GM19239 (cell line): ENCODE measurements around the gene TMEM126A.
A peak's percentile ranks its signal among the peaks of the same experiment; 100 is the strongest.

Source experiments
- DNase-seq: peaks from one replicate; pipeline ENCODE4 v3.0.0; 2011; ENCODE audit warnings: low spot score; ENCODE audit not compliant: insufficient read length
- FAIRE-seq: peaks from 2 replicates; lab custom pipeline; 2011; peaks lifted over from hg19 to GRCh38; lab: Jason Lieb, UNC

The TMEM126A gene

DNA sequence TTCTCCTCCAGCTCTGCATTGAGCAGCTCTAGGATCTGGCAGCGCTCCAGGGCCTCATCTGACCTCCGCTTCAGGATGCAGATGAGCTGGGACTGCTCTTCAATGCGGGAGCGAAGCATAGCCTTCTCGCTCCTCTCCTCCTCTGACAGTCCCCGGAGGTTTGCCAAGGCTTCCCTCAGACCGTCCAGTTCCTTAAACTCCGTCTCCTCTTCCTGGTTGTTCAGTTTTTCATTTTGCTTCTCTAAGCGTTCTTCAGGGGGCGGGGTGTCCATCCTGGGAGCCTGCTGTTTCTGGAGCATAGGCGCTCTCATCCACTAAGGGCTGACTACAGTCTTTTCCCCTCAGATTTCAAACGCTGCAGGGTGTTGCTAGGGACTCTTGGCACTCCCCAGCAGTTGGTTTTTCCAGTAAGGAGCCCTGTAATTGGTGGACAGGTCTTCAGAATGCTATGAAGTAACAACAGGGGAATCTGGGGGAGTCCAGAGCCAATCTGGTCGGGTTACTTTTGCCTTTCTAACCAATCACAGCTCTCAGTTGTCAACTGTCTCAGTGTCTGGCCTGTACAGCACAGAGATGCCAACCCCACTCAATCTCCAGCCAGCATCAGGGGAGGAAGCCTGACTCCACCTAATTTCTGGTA lies 38.2 kb downstream of the TMEM126A start, which contains the start of gene CCDC89:
Gene CCDC89, minus strand, starts transcription at position 376 of the 640 bp plus-strand sequence. Its CDS starts 65 bp downstream, at position 311.
- DNase-seq (no peak), FAIRE-seq (no peak)

DNA sequence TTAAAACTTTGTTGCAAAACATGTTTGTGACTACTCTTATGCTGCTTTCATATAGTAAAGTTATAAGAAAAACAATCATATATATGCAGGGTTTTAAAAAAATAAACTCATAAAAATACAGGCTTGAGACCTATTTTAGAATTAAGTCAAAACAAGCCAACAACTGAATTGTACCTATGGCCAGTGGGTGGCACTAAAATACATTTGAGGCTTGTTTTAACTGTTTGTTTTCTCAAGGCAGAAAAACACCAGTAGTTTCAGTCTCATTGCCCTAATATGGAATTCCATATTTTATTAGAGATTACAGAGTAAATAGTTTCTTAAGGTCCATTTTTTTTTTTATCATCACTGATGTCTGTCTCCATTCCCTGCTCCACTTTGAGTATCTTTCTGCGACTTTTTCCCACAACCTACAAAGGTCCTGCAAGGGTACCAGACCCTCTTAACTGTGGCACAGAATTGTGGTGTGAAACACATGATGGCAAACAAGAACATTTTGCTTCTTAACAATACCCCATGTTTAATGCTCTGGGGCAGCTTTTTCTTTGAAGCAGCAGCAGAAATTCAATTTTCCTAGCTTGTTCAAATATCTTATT lies 46.7 kb downstream of the TMEM126A start:
- DNase-seq: no peak
- FAIRE-seq: peak; percentile 72

DNA sequence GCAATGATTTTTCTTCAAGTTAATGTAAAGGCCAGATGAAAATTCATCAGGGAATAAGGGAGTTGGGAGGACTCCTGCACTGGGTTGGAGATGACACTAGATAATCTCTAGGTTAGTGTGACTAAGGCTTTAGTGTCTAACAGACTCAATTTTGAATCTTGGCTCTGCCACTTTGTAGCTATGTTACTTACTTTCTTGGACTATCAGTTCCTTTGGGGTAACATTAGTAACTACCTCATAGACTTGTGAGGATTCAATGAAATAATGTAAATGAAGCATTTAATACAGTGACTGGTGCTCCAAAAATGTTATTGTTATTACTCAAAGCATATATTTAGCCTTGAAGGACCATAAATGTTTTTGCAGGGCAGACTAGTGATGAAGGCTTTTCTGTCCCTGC lies 47.8 kb downstream of the TMEM126A start:
- FAIRE-seq (no peak), DNase-seq (no peak)

DNA sequence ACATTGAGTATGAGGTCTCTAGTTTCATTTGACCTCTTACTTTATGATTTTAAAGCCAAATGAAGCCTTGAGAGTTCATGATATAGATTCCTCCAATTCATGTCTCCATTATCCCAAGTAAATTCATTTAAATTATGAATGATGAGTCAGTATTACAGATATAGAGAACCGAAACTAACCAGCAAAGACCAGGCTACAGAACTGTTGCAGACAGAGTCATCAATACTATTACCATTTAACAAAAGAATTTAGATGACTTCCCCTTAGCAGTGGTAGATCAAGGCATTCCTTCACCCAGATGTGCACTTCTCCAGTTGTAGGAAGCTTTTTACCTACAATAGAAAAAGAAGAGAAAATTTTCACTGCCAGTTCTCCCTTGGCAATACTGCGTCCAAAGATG lies 50.0 kb downstream of the TMEM126A start:
- FAIRE-seq (no peak), DNase-seq (no peak)

DNA sequence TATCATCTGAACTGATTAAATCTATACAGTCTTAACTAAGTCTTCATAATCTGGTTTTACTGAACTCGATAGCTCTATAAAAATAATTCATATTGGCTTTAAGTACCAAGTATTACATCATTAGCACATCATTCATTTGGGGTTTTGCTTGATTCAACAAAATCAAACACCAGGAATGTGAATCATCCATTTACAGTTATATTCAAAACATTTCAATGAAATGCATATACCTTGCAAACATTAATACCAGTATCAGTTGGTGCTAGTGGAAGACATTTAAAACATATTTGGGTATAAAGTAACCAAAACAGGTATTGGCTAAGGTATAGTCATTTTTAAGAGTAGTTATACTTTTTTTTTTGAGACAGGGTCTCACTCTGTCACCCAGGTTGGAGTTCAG lies 50.4 kb downstream of the TMEM126A start:
- DNase-seq (no peak), FAIRE-seq (peak; percentile 51)

DNA sequence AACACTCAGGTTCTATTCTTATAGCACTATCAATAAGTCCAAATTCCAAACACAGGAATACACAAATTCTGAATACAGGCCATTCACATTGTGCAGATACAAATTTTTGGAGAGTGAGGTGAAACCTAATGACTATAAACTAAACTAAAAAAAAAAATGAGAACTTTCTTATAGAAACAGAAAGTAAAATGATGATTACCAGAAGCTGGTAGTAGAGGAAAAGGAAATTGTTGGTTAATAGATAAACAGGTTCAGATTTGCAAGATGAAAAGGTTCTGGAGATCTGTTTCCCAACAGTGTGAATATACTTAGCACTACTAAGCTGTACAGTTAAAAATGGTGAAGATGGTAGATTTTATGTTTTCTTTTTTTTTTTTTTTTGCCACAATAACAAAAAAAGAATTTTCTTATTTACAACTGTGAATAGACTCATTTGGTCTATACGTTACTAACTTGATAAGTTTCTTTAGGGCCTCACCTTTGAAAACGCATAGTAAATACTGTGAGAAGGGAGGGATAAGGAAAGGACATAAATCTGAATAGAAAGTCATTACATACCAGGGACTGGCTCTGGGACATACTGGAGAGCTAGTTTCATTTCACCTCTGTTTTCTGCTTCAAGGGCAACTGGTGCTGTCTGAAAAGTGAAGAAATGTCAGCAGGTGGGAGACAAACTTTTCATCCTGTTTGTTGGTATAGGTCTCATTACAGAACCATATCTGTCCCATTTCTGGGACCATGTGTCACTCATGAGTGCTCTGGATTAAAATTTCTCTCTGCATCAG lies 52.4 kb downstream of the TMEM126A start:
- peak; percentile 90 for FAIRE-seq
- DNase-seq: no peak

DNA sequence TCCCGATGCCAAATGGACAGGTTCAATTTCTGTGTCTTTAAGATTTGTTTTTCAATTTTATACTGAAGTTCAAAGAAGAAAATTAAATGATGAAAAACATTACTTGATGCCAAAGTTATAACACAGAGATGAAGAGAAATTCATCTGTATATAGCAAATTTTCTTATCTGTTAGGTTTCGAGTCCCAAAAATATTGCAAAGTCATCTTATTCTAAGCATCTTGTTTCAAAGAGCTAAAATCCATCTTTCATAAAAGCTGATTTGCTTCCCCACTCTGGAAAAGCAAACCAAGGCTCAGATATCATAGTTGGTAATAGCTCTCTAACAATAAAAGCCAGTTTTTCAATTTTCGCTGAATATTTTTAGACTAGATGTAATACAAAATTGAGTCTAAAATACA lies 57.2 kb downstream of the TMEM126A start:
- FAIRE-seq (no peak), DNase-seq (no peak)

DNA sequence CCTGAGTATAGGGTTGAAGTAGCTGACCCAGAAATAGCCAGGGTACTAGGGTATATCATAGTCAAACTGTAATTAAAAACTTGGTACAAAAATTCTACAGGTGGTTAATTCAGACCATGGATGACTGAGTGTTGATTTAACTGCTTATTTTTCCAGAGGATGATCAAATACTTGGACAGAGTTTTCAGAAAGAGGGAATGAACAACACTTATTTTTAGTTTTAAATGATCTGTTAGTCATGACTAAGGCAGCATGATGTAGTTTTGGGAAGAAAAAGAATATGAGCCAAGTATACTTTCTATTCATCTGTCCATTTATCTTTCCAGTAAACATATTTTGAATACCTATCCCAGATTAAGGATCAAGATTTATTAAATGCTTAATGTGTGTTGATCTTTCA lies 58.0 kb downstream of the TMEM126A start:
- no peak for DNase-seq
- FAIRE-seq: no peak
